Upper lobe of right lung (tissue), 1 donor: ENCODE data around the gene FAM204A. TPM values are rescaled to one million over a fixed set of nuclear protein-coding genes. Genes with fewer than 3 reads are reported as not detected.

Experiments used
- ATAC-seq: fragments of 200-7000 bp; cut with Tn5 transposase; one replicate; pipeline ENCODE4 v1.9.1; 2020; ENCODE audit warnings: mild to moderate bottlenecking, moderate library complexity
- DNase-seq: peaks from one replicate; pipeline ENCODE4 v3.0.0-alpha.2; 2020
- H3K27ac ChIP-seq: fragments of 200-600 bp; one replicate; pipeline ENCODE4 v1.8.0; 2022
- H3K27me3 ChIP-seq: fragments of 200-600 bp; one replicate; pipeline ENCODE4 v1.8.0; 2022; ENCODE audit warnings: mild to moderate bottlenecking
- H3K36me3 ChIP-seq: fragments of 200-600 bp; one replicate; pipeline ENCODE4 v1.8.0; 2022
- H3K4me1 ChIP-seq: fragments of 200-600 bp; one replicate; pipeline ENCODE4 v1.8.0; 2022
- H3K4me3 ChIP-seq: fragments of 200-600 bp; one replicate; pipeline ENCODE4 v1.8.0; 2022; ENCODE audit warnings: mild to moderate bottlenecking
- H3K9me3 ChIP-seq: fragments of 200-600 bp; one replicate; pipeline ENCODE4 v1.8.0; 2022
- CTCF ChIP-seq: fragments of 200-600 bp; IDR thresholded peaks from one replicate; pipeline ENCODE4 v1.8.0; 2022; ENCODE audit warnings: antibody characterized with exemption
- intact Hi-C: fragments of 100-400 bp; cut with DNase I; formaldehyde crosslinking; loops from one replicate; pipeline ENCODE4 v1.11.0; 2022
- total RNA-seq: library from RNA; stranded (reverse); fragmentation: NEBNext Ultra II Directional; extraction: Animal tissue kit (Norgen Biotek cat#: 25700); gene quantifications from one replicate; pipeline ENCODE4 v1.2.1, GENCODE V29; 2021
- donor health status: DM: no; HTN: yes; CAD: no; lungs with severe emphysema.

FAM204A gene
- total RNA-seq, 1 donor from 2014 or later: 51.0 TPM

GRCh38 chr10:118291122-118291521 is 51.0 kb downstream of the FAM204A start:
- TF ChIP-seq CTCF: no peak
- intact Hi-C loops: no loop called here
- Histone ChIP-seq H3K4me1 (no peaks in the 10 kb centered on the region), H3K36me3 (no peaks in the 10 kb centered on the region), H3K27me3 (no peaks in the 10 kb centered on the region), H3K9me3 (no peaks in the 10 kb centered on the region), H3K27ac (no peak overlapping the region), H3K4me3 (no peak overlapping the region)
- ATAC-seq: no peak
- DNase-seq: no peak

GRCh38 chr10:118290471-118290995 is 51.6 kb downstream of the FAM204A start:
- Histone ChIP-seq H3K4me1 (no peaks in the 10 kb centered on the region), H3K27ac (no peak overlapping the region), H3K36me3 (no peaks in the 10 kb centered on the region), H3K4me3 (no peak overlapping the region), H3K9me3 (no peaks in the 10 kb centered on the region), H3K27me3 (no peaks in the 10 kb centered on the region)
- ATAC-seq (no peak), DNase-seq (no peak)
- TF ChIP-seq CTCF: no peak
- intact Hi-C loops: no loop called here

- no peak overlapping the region for H3K4me3 ChIP-seq
- no peaks in the 10 kb centered on the region for H3K36me3 ChIP-seq
- DNase-seq: no peak
- peaks cover 7% of the 10 kb centered on the region for H3K27me3 ChIP-seq
- ATAC-seq: no peak
- H3K27ac ChIP-seq: no peak overlapping the region
- H3K9me3 ChIP-seq: no peaks in the 10 kb centered on the region
- intact Hi-C loops: no loop called here
- TF ChIP-seq CTCF: no peak
- H3K4me1 ChIP-seq: no peaks in the 10 kb centered on the region
Measured at GRCh38 chr10:118287076-118287806, 54.9 kb downstream of the FAM204A start.

- Histone ChIP-seq H3K36me3 (no peaks in the 10 kb centered on the region), H3K4me3 (no peak overlapping the region), H3K4me1 (no peaks in the 10 kb centered on the region), H3K27ac (no peak overlapping the region), H3K9me3 (no peaks in the 10 kb centered on the region), H3K27me3 (peaks cover 7% of the 10 kb centered on the region)
- no peak for TF ChIP-seq CTCF
- DNase-seq (no peak), ATAC-seq (no peak)
- intact Hi-C loops: no loop called here
Measured at GRCh38 chr10:118286051-118286838, 55.9 kb downstream of the FAM204A start.

- H3K4me3 ChIP-seq: no peak overlapping the region
- ATAC-seq (no peak), DNase-seq (no peak)
- no peaks in the 10 kb centered on the region for H3K36me3 ChIP-seq
- TF ChIP-seq CTCF: no peak
- intact Hi-C loops: no loop called here
- H3K4me1 ChIP-seq: no peaks in the 10 kb centered on the region
- H3K9me3 ChIP-seq: no peaks in the 10 kb centered on the region
- H3K27ac ChIP-seq: no peak overlapping the region
- H3K27me3 ChIP-seq: peaks cover 7% of the 10 kb centered on the region
Measured at GRCh38 chr10:118282670-118283069, 59.5 kb downstream of the FAM204A start.
